Vein endothelial cell (primary cell): ENCODE data around the gene P4HA2. TPM values are rescaled to one million over a fixed set of nuclear protein-coding genes. Genes with fewer than 3 reads are reported as not detected.

Experiments
- small RNA-seq: library from RNA; depleted of rRNA; stranded (forward); fragments of <200 nt; gene quantifications from one replicate; pipeline ENCODE3, GENCODE V24; 2012
- total RNA-seq: library from RNA; depleted of rRNA; stranded (reverse); fragments of >200 nt; gene quantifications from 2 replicates; pipeline ENCODE4 v1.2.3, GENCODE V29; 2012

Gene P4HA2
- total RNA-seq, result 42.8 and 68.3 TPM in 2 replicates

GRCh38 chr5:132227485-132228240, at the start of gene P4HA2:
TSS of gene P4HA2 (minus strand) at chr5:132227853. CDS start at chr5:132218626, 9,227 bp downstream.

GRCh38 chr5:132257131-132258101, 29.8 kb upstream of the P4HA2 start, which contains the start of gene PDLIM4:
TSS of gene PDLIM4 (plus strand) at chr5:132257696. CDS start at chr5:132257735, 39 bp downstream.

Small RNAs within 50 kb of the gene (small RNA-seq; reads per million reads assigned to genes)
- gene AC063976.4, result not detected

Other genes starting within 250 kb of the P4HA2 start
- gene ACSL6, start 216.2 kb downstream of the P4HA2 start, total RNA-seq, result not detected in 2 replicates
- not detected in 2 replicates for gene IL3, start 167.2 kb downstream of the P4HA2 start, total RNA-seq
- gene CSF2, start 154.1 kb downstream of the P4HA2 start, total RNA-seq, result 0.86 TPM in 1 of 2 replicates, not detected in the other
- gene PDLIM4, start 29.8 kb upstream of the P4HA2 start, total RNA-seq, result 47.4 and 56.8 TPM in 2 replicates
- 4.9 and 5.0 TPM in 2 replicates for gene SLC22A4, start 66.5 kb upstream of the P4HA2 start, total RNA-seq
- gene SLC22A5, start 141.9 kb upstream of the P4HA2 start, total RNA-seq, result 2.0 and 5.3 TPM in 2 replicates